Hepatocyte (in vitro differentiated cells): ENCODE results near the gene ADCY2. TPM values are rescaled to one million over a fixed set of nuclear protein-coding genes. Genes with fewer than 3 reads are reported as not detected.
A peak's percentile ranks its signal among the peaks of the same experiment; 100 is the strongest.

Source experiments
- DNase-seq: peaks from one replicate; pipeline ENCODE4 v3.0.0-alpha.2; 2016; ENCODE audit warnings: low spot score
- H2AFZ ChIP-seq: fragments of 200-600 bp; sonication (generic); 2 replicates; pipeline ENCODE4 v1.6.0; 2016; ENCODE audit warnings: antibody characterized with exemption, mild to moderate bottlenecking
- H3K27ac ChIP-seq: fragments of 200-600 bp; sonication (generic); 2 replicates; pipeline ENCODE4 v1.5.1; 2016; ENCODE audit warnings: mild to moderate bottlenecking
- H3K27me3 ChIP-seq: fragments of 200-600 bp; sonication (generic); 2 replicates; pipeline ENCODE4 v1.6.1; 2016
- H3K36me3 ChIP-seq: fragments of 200-600 bp; sonication (generic); replicated peaks from 2 replicates; pipeline ENCODE4 v1.5.1; 2016; ENCODE audit warnings: low read depth; ENCODE audit not compliant: insufficient read depth
- H3K4me1 ChIP-seq: fragments of 200-600 bp; sonication (generic); 2 replicates; pipeline ENCODE4 v1.5.1; 2016; ENCODE audit warnings: mild to moderate bottlenecking, moderate library complexity; ENCODE audit not compliant: insufficient read depth
- H3K4me2 ChIP-seq: fragments of 200-600 bp; sonication (generic); 2 replicates; pipeline ENCODE4 v1.6.0; 2016
- H3K4me3 ChIP-seq: fragments of 200-600 bp; sonication (generic); 2 replicates; pipeline ENCODE4 v1.5.1; 2016; ENCODE audit warnings: mild to moderate bottlenecking
- H3K79me2 ChIP-seq: fragments of 200-600 bp; sonication (generic); 2 replicates; pipeline ENCODE4 v1.6.0; 2017; ENCODE audit warnings: mild to moderate bottlenecking
- H3K9me2 ChIP-seq: fragments of 200-600 bp; sonication (generic); replicated peaks from 2 replicates; pipeline ENCODE4 v1.6.0; 2017; ENCODE audit warnings: mild to moderate bottlenecking; ENCODE audit not compliant: insufficient read depth
- H3K9me3 ChIP-seq: fragments of 200-600 bp; sonication (generic); 2 replicates; pipeline ENCODE4 v1.5.1; 2016; ENCODE audit warnings: low read depth, mild to moderate bottlenecking
- H4K20me1 ChIP-seq: fragments of 200-600 bp; sonication (generic); 2 replicates; pipeline ENCODE4 v1.6.0; 2016; ENCODE audit warnings: mild to moderate bottlenecking; ENCODE audit not compliant: insufficient read depth, poor library complexity, severe bottlenecking
- EZH2 ChIP-seq: fragments of 200-600 bp; sonication (generic); IDR thresholded peaks from 2 replicates; pipeline ENCODE4 v1.6.1; 2016; ENCODE audit warnings: antibody characterized with exemption, mild to moderate bottlenecking, borderline replicate concordance
- EZH2phosphoT487 ChIP-seq: fragments of 200-600 bp; sonication (generic); IDR thresholded peaks from one replicate; pipeline ENCODE4 v1.6.1; 2018; ENCODE audit warnings: antibody characterized with exemption, mild to moderate bottlenecking, low read depth, moderate library complexity; ENCODE audit not compliant: unreplicated experiment, severe bottlenecking
- WGBS: methylation state at CpG from one replicate; pipeline ENCODE4 v1.1.6; 2016; ENCODE audit warnings: low lambda C conversion rate; ENCODE audit errors: missing lambda C conversion rate; 5-methylcytosine and 5-hydroxymethylcytosine counted together
- polyA plus RNA-seq: library from polyadenylated mRNA; unstranded; fragments of >200 nt; fragmentation: Nextera tagmentation; extraction: Ambion mirVana; gene quantifications from 2 replicates; pipeline ENCODE4 v1.2.1, GENCODE V29; 2016
- total RNA-seq: library from RNA; depleted of rRNA; stranded (reverse); fragments of >200 nt; gene quantifications from 2 replicates; pipeline ENCODE4 v1.2.3, GENCODE V29; 2014
- TF ChIP-seq, protein P1 (sequence below): fragments of 200-600 bp; sonication (generic); IDR thresholded peaks from 2 replicates; pipeline ENCODE4 v1.5.1; 2016; ENCODE audit warnings: antibody characterized with exemption, mild to moderate bottlenecking; ENCODE audit not compliant: poor library complexity

The ADCY2 gene
- total and polyA plus RNA-seq, 2 experiments from 2014 or later: 3.2 to 8.5 TPM

DNA sequence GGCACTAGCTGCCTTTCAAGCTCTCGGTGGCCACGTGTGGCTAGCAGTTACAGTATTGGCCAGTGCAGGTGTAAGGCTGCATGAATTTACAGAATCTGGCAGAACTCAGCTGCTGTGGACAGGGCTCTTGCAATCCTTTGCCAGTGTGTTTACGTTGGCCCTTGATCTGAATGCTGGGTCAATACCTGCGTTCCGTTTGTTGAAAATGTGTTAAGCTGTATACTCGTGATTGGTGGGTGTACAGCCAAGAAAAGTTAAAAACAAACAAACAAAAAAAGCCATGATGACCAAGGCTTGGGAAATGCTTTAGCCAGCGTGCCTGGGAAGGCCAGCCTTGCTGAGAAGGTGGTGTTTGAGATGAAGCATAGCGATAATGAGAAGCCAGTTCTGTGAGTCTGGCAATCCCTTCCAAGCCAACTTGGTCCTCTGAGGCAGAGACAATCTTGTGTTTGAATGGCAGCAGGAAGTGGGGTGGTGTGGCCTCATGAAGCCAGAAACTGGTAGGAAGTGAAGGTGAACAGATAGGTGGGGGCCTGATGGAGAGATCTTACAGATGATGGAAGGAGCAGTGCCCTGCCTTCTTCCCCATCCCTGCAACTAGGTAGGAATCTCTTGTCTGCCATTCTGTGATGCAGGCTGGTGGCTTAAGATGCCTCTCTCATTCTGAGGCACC, 455.8 kb downstream of the ADCY2 start:
- Histone ChIP-seq H4K20me1 (no peaks in the 10 kb centered on the region), H3K36me3 (no peaks in the 10 kb centered on the region), H3K9me3 (no peaks in the 10 kb centered on the region), H3K27ac (no peak overlapping the region), H3K9me2 (no peaks in the 10 kb centered on the region), H3K27me3 (no peaks in the 10 kb centered on the region), H3K4me2 (peak overlapping the region; percentile 96), H3K4me1 (no peaks in the 10 kb centered on the region), H2AFZ (no peak overlapping the region), H3K79me2 (no peaks in the 10 kb centered on the region), H3K4me3 (no peak overlapping the region)
- 71% methylated on average over 8 of the region's 8 CpGs for WGBS
- TF ChIP-seq EZH2phosphoT487 (no peak), EZH2 (no peak)
- TF ChIP-seq, protein P1, sequence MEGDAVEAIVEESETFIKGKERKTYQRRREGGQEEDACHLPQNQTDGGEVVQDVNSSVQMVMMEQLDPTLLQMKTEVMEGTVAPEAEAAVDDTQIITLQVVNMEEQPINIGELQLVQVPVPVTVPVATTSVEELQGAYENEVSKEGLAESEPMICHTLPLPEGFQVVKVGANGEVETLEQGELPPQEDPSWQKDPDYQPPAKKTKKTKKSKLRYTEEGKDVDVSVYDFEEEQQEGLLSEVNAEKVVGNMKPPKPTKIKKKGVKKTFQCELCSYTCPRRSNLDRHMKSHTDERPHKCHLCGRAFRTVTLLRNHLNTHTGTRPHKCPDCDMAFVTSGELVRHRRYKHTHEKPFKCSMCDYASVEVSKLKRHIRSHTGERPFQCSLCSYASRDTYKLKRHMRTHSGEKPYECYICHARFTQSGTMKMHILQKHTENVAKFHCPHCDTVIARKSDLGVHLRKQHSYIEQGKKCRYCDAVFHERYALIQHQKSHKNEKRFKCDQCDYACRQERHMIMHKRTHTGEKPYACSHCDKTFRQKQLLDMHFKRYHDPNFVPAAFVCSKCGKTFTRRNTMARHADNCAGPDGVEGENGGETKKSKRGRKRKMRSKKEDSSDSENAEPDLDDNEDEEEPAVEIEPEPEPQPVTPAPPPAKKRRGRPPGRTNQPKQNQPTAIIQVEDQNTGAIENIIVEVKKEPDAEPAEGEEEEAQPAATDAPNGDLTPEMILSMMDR: no peak
- no peak for DNase-seq

GRCh38 chr5:7852542-7852941, 456.6 kb downstream of the ADCY2 start:
- Histone ChIP-seq H3K4me1 (no peaks in the 10 kb centered on the region), H3K27me3 (no peaks in the 10 kb centered on the region), H3K9me2 (no peaks in the 10 kb centered on the region), H3K4me3 (no peak overlapping the region), H3K36me3 (no peaks in the 10 kb centered on the region), H3K79me2 (no peaks in the 10 kb centered on the region), H2AFZ (no peak overlapping the region), H3K27ac (no peak overlapping the region), H3K9me3 (no peaks in the 10 kb centered on the region), H3K4me2 (no peak overlapping the region), H4K20me1 (no peaks in the 10 kb centered on the region)
- no peak for DNase-seq
- TF ChIP-seq EZH2 (no peak), EZH2phosphoT487 (no peak)
- TF ChIP-seq, protein P1: no peak
- 94% methylated on average over 1 of the region's 1 CpG for WGBS

- no peak overlapping the region for H3K4me2 ChIP-seq
- no peak overlapping the region for H2AFZ ChIP-seq
- TF ChIP-seq, protein P1: no peak
- TF ChIP-seq EZH2phosphoT487 (no peak), EZH2 (no peak)
- no peaks in the 10 kb centered on the region for H4K20me1 ChIP-seq
- no peaks in the 10 kb centered on the region for H3K27me3 ChIP-seq
- no peaks in the 10 kb centered on the region for H3K9me2 ChIP-seq
- H3K4me3 ChIP-seq: no peak overlapping the region
- H3K79me2 ChIP-seq: no peaks in the 10 kb centered on the region
- H3K4me1 ChIP-seq: no peaks in the 10 kb centered on the region
- H3K36me3 ChIP-seq: no peaks in the 10 kb centered on the region
- no peaks in the 10 kb centered on the region for H3K9me3 ChIP-seq
- no peak for DNase-seq
- H3K27ac ChIP-seq: no peak overlapping the region
- WGBS: 79% methylated on average over 2 of the region's 2 CpGs
Measured at GRCh38 chr5:7852988-7853387, 457.1 kb downstream of the ADCY2 start.
